RCC 7860 (cell line): ENCODE data around the gene UBE2J2.

ENCODE experiments used
- DNase-seq: peaks from one replicate; pipeline ENCODE4 v3.0.0-alpha.2; 2015; ENCODE audit warnings: low spot score
- FAIRE-seq: peaks from 2 replicates; lab custom pipeline; 2012; peaks lifted over from hg19 to GRCh38; lab: Jason Lieb, UNC

The UBE2J2 gene

DNA sequence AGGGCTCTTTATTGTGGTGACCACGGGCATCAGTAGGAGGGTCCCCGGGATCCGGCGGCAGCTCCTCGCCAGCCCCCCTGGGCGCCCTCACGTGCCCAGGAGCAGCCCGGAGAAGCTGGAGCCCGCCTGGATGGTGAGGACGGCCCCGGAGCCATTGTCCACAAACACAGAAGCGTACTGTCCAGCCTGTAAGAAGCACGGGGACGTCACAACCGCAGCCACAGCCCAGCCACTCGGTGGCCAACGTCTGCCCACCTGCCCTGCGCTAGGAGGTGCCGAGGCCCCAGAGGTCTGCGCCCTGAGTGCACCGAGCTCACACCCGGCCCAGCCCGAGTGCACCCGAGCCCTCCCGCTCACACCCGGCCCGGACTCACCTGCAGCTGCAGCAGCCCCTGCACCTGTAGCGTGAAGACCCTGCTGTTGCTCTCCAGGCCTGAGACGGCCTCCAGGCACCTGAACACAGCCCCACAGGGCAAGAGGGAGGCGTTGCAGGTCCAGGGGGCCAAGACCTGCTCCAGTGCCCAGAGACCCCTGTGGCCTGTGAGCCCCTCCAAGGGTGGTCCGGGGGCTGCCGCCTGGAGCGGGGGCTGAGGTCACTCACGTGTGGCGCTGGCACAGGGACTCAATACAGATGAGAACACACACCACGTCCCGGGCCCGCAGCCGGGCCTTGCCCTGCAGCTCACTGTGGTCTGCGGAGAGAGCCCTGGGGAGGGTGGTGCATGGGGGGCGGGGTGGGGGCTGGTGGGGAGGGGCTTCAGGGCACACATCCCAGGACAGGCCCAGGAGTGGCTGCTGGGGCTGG lies 31.0 kb downstream of the UBE2J2 start:
- no peak for FAIRE-seq
- no peak for DNase-seq

DNA sequence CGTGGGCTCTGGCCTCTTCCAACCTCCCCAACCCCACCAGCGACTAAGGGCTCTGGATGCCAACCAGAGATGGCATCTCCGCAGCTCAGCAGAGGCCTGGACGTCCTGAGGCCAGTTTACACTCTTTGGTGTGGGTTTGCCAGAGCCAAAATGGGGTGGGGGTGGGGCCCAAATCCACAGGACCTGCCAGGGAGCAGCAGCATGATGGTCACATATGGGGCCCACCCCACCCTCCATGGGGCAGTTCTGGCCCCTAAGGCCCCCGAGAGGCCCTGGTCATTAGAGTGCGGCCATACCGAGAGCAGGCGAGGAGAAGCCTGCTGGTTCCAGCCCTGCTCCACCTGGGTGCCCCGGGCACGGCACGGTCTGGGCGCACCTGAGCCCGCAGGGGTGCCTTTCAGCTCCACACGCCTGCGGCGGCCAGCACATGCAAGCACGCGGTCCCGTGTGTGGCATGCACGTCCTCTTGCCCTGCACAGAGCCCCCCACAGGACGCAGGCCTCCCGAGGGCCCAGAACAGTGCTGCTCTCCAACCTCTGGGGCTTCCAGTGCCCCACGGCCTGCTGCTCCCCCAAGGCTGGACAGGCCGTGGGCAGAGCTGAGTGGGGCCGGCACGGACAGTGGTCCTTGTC lies 31.9 kb downstream of the UBE2J2 start:
- no peak for DNase-seq

DNA sequence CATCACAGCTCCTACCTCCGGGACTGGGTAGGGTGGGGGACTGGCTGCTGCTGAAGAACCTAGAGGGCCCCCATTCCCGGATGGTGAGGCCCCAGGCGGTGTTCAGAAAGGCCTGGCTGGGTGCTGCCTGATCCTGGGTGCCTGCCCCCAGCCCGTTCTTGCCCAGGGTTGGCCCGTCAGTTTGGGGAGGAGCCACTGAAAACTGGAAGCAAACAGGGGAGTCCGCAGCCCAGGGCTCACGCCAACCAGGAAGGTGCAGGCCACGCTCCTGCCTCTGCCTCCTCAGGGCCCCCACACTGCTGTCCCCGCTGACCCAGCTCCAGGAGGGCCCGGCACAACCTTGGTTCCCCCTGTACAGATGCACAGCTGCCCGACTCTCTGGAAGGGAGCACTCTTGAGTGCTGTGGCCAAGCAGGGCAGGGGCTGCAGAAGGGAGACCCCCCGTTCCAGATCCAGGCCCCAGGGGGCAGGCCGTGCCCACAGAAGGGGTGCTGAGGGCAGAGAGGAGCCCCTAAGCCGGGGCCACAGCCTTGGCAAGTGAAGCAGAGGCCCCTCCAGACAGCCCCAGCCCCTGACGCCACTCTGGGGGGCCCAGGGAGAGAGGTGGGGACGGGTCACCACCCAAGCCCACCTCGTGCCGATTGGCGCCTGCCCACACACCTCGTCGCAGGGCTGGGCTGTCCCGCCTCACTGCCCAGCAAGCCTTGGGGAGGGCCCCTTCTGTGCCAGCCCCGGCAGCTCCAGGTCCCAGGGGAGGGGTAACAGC lies 32.6 kb downstream of the UBE2J2 start:
- FAIRE-seq = no peak

More for the DNA sequence above, 31.9 kb downstream of the UBE2J2 start:
- FAIRE-seq = no peak

DNA sequence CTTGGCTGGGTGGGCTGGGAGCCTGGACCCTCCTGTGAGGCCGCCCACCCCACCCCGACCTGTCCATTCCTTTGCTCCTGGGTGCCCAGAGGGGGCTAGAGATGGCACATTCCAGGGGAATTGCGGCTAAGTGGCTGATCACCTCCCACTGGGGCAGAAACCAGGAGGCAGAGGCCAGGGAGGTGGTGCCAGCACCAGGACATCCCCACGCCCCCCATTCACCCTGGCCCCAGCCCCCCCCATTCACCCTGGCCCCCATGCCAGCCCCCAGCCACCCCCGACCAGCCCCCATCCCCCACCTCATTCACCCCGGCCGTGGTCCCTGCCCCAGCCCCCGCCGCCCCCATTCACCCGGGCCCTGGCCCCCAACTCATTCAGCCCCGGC lies 33.3 kb downstream of the UBE2J2 start:
- FAIRE-seq = no peak

More for the DNA sequence above, 32.6 kb downstream of the UBE2J2 start:
- DNase-seq = no peak

DNA sequence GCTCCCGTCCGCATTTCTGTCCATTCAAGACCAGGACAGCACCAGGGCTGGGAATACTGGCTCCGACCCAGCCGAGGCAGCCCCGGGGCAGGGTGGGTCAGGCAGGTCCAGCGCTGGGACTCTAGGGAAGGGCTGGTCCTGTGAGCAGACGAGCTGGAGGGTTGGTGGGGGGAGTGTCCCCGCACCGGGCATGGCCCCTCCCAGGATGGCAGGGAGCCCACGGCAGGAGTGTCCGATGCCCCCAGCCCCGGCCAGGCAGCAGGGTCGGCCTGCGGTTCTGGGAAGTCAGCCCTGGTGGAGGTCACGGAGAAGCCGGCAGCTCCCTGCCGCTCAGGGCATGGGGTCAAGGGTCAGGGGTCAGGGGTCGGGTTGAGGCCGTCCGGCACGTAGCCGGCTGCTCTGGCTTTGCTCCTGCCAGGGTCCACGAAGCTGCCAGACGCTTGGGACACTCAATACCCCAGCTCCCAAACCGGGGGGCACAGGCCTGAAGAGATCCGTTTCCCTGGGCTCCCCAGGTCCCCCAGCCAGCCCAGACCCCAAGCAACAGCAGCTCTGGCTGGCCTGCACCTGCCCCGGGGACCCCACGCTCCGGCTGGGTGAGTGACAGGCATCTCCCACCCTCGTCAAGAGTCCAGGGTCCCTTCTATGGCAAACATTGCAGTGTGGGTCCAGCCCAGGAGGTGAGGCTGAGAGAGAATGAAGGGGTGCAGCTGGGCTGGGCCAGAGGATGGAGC lies 33.9 kb downstream of the UBE2J2 start:
- FAIRE-seq (no peak), DNase-seq (no peak)

More for the DNA sequence above, 33.3 kb downstream of the UBE2J2 start:
- DNase-seq = no peak

DNA sequence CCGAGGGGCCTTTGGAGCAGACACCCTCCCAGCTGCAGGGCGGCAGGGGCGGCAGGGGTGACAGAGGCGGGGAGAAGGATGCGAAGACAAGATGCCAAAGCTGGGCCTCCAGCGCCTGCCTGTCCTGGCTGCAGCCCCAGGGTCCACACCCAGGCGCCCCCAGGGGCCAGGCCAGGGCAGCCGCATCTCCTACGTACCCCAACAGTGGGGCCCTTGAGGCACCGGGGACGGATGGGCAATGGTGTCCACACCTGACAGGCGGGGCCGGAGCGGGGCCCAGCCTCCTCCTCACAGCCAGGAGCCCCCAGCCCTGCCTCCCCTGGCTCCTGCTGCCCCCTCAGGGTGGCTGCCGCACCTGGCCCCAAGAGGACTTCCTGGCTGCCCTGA lies 34.4 kb downstream of the UBE2J2 start:
- FAIRE-seq = no peak
- DNase-seq = no peak

DNA sequence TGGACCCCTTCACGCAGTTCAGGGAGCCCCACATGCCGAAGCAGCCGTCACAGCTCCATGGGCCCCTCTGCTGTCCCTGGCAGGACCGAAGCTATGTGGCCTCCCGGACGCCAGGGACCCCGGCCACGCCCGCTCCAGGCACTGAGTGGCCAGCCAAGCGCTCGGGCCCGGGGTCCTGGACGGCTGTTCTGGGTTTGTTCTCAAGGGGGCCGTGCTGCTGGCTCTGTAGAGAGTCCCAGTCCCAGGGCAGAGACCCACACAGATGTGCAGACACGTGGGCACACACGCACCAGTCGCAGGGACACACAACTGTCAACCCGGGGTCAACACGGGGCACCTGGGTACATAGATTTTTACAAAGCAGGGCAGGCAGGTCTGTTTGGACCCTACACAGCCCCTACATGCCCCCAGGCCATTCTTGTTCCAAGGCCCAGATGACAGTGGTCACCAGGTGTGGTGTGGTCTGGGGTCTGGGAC lies 34.9 kb downstream of the UBE2J2 start:
- no peak for DNase-seq
- no peak for FAIRE-seq

DNA sequence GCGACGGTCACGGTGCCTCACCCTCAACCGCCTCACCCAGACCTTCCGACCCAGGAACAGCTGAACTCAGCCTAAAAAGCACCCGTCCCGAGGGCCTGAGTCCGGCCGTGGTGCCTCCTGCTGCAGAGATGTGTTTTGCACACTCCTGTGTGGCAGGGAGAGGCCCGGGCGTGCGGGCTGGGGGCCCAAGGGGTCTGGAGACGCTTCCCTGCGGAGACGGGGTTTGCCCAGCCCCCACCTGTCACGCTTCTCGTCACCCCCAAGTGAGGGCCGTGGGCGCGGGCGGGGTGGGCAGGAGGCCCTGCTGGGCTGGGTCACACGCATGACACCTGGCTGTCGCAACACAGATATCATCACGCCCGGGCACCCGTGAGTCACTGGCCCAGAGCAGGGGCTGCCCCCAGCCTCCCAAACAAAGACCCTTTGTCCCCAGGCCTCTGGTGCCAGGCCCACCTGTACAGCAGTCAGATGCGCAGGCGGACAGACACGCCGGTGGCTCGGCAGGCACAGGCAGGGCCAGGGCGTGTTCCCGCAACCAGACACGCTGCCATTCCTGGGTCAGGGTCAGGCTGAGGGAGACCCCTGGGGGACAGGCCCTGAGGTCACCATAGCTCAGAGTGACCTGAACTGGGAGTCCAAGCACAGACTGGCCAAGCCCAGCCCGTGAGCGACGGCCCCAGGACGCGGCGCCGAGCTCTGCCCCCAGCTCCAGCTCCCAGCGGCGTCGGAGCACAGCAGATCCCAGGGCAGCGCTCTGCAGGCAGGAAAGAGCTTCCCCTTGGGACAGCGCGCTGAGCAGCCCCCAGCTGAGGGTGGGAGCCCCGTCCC lies 35.6 kb downstream of the UBE2J2 start:
- FAIRE-seq (no peak), DNase-seq (no peak)

DNA sequence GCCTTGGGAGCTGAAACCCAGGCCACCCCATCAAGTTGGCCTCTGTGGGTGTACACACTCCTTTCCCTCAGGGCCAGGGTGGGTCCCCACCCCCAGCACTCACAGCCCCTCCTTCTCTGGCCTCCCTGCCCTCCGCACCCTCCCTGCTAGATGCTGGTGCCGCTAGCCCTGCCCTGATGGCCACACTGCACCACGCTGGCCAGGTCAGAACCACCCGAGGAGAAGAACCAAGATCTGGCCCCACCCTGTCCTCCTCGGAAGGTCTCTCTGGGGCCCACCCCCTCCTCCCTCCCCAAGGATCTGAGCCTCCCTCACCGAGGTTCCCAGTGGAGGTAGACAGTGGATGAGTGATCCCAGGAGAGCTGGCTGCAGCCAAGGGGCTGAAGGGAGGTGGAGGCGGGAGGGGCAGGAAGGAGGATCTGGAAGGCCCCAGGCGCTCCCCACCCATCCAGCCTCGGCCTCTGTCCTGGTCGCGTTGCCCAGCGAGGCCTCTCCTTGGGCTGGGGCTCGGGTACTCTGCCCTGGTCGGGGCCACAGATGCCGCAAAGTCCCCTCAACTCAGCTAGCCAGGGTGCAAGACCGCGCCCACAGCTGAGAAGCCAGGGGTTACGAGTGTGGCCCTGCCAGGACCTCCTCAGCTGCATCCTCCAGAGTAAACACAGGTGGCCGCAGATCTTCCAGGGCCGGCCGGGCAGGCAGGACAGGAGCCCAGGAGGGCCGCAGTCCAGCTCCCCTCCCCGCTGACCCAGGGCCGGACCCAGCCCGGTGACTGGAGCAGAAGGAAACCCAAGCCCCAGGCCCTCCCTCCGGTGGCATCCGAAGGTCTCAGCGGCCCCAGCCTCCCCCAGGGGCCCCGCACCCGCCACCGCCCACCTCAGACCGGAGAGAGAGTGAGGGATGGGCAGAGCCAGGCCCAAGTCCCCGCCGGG lies 36.4 kb downstream of the UBE2J2 start:
- FAIRE-seq = no peak
- DNase-seq = no peak

DNA sequence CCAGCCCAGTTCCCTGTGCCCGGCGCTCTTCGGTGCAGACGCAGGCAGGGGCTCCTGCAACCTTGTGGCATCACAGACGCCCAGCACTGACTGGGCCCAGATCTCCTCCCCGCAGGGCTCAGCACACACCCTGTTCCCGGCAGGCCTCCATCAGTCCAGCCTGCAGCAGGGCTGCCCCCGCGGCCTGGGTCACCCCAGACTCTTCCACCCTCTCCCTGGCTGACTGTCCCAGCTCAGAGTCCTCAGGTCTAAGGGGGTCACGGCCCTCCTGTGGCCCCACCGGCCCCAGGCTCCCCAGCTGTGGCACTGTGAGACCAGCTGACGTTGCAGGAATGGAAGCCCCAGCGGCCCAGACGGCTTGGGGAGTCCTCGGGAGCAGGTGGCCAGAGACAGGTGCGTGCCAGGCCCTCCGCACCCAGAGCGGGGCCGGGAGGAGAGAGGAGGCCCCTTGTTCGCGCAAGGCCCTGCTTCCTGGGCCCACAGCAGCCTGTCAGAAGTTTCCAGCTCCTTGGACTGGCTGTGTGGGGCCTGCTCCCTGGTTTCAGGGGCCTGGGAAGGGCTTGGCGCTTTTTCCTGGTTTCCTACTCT lies 37.4 kb downstream of the UBE2J2 start:
- FAIRE-seq (no peak), DNase-seq (no peak)

DNA sequence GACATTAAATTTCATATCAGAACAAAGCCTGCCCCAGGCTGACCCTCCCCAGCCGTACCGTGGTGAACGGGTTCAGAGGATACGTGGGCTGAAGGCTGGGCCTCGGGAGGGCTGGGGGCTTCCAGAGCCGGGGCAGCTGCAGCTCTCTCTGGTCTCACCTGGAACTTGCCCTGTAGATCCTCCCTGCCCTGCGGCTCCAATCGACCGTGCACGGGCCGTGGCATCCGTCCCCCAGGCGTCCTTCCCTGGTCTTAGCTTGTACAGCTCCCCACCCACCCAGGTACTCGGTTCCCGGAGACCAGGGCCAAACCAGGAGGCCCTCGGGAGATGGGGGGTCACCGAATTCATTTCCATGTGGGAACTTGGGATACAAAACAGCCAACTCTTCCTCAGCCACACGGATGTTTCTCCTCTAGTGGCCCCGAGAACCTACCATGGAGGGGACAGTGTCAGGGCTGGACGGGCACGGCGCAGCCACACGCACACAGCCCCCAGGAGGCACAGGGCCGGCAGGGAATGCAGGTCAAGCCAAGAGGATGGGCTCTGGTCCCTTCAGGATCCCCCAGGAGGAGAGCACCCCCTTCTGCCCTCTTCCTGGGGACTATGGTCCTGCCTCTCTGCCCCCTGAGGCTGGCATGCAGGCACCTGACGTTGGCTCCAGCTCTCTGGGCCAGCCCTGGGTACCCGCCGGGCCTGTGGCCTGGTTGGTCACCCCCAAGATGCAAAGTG lies 38.5 kb downstream of the UBE2J2 start:
- no peak for DNase-seq
- FAIRE-seq = no peak

DNA sequence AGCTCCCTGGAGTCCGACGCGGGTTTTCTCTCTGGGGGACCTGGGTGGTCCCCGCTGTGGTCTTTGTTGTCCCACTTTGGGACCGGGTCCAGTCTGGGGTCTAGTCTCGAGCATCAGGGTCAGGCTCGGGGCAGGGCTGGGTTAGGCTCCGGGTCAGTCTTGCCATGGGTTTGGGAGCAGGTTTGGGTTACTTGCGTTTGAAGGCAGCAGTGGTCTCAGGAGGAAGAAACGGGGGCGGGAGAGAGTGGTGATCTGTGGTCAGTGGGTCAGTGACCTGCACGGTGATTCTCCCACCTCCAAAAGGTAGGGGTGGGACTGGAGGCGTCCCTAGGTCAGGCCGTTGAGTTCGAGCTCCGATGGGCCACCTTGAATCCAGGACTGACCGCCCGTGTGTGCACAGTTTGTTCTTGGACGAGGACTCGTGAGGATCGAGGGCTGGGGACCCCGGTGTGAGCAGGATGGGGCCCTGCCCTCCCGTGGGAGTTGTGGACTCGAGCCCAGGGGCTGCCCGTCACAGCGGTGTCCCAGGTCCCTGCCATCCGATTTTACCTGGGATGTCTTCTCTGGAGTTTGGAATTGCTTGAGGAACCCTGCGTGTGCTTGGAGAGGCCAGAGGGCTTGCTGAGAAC lies 39.4 kb downstream of the UBE2J2 start:
- DNase-seq (no peak), FAIRE-seq (no peak)

DNA sequence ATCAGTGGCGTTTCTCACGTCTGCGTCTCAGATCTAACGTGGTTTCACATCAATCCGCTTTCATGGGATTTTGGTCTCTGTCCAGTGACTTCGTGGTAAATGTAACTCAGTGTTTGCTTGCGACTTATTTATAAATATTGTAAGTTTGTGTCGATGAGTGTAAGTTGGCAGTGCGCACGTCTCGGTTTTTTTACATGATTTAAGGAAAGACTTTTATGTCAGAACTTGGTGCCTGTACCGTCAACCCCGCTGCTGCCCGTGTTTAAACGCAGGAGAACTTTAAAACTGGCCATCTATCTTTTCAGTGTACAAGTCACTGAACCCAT lies 40.1 kb downstream of the UBE2J2 start:
- DNase-seq (no peak), FAIRE-seq (no peak)

DNA sequence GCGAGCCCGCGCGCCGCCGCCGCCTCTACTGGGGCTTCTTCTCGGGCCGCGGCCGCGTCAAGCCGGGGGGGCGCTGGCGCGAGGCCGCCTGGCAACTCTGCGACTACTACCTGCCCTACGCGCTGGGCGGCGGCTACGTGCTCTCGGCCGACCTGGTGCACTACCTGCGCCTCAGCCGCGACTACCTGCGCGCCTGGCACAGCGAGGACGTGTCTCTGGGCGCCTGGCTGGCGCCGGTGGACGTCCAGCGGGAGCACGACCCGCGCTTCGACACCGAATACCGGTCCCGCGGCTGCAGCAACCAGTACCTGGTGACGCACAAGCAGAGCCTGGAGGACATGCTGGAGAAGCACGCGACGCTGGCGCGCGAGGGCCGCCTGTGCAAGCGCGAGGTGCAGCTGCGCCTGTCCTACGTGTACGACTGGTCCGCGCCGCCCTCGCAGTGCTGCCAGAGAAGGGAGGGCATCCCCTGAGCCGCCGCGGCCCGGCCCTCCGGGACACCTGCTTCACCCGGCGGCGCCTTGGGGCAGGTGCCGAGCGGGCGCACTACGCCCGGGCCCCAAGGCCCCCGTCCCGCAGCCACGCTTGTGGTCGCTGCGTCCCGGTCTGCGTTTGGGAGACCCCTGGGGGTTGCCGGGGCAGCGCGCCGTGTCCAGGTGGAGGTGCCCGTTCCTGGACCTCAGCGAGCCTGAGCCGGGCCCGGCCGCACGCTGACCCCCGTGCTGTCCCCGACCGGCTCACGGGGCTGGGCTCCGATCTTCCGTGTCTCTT lies 40.7 kb downstream of the UBE2J2 start:
- no peak for DNase-seq
- no peak for FAIRE-seq

DNA sequence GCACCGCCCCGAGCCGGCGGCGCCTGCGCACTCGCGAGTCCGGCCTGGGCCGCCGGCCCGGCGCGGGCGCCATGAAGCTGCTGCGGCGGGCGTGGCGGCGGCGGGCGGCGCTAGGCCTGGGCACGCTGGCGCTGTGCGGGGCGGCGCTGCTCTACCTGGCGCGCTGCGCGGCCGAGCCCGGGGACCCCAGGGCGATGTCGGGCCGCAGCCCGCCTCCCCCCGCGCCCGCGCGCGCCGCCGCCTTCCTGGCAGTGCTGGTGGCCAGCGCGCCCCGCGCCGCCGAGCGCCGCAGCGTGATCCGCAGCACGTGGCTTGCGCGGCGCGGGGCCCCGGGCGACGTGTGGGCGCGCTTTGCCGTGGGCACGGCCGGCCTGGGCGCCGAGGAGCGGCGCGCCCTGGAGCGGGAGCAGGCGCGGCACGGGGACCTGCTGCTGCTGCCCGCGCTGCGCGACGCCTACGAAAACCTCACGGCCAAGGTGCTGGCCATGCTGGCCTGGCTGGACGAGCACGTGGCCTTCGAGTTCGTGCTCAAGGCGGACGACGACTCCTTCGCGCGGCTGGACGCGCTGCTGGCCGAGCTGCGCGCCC lies 41.4 kb downstream of the UBE2J2 start, which contains the start of gene B3GALT6:
B3GALT6 (plus strand) TSS at position 30 of the 588 bp plus-strand sequence; CDS start at position 72, 42 bp downstream.
- DNase-seq (no peak), FAIRE-seq (no peak)
